ENCODE data around the gene CFAP100. TPM values are rescaled to one million over a fixed set of nuclear protein-coding genes. Genes with fewer than 3 reads are reported as not detected.
A peak's percentile ranks its signal among the peaks of the same experiment; 100 is the strongest.

CFAP100 gene
- polyA plus RNA-seq, 3 donors = not detected

GRCh38 chr3:126460381-126460780 is 65.7 kb downstream of the CFAP100 start:
- peaks cover 88 to 100% of the 10 kb centered on the region in 2 donors for H3K36me3 ChIP-seq (replicated peaks in 1 of 2; ENCODE audit: control insufficient read depth in 1 of 2, insufficient read depth in 2 of 2, low read length in 2 of 2)
- TF ChIP-seq, protein P1, sequence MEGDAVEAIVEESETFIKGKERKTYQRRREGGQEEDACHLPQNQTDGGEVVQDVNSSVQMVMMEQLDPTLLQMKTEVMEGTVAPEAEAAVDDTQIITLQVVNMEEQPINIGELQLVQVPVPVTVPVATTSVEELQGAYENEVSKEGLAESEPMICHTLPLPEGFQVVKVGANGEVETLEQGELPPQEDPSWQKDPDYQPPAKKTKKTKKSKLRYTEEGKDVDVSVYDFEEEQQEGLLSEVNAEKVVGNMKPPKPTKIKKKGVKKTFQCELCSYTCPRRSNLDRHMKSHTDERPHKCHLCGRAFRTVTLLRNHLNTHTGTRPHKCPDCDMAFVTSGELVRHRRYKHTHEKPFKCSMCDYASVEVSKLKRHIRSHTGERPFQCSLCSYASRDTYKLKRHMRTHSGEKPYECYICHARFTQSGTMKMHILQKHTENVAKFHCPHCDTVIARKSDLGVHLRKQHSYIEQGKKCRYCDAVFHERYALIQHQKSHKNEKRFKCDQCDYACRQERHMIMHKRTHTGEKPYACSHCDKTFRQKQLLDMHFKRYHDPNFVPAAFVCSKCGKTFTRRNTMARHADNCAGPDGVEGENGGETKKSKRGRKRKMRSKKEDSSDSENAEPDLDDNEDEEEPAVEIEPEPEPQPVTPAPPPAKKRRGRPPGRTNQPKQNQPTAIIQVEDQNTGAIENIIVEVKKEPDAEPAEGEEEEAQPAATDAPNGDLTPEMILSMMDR (IDR thresholded peaks at IDR 0.05) = no peak
- no peaks in the 10 kb centered on the region for H3K27me3 Mint-ChIP-seq (ENCODE audit: low read depth in 3 of 3)
- no peak overlapping the region for H3K9ac ChIP-seq (ENCODE audit: insufficient read depth, low read length, poor library complexity, severe bottlenecking)
- no peak overlapping the region for H2AFZ ChIP-seq (ENCODE audit: insufficient read depth, low read depth, low read length, poor library complexity, severe bottlenecking)
- no peak overlapping the region for H3K4me3 ChIP-seq (replicated peaks in 1 of 3; ENCODE audit: low read depth in 2 of 3, low read length in 3 of 3)
- H3K36me3 Mint-ChIP-seq = peaks cover 81 to 97% of the 10 kb centered on the region in 2 donors
- intact Hi-C loops (cut with micrococcal nuclease) = loop anchor here in 1 of 2 donors (10.0 kb wide), 1 partner anchor 106 kb away; the partner anchor contains the start of gene KLF15
- peak overlapping the region in 1 of 2 donors; percentile 28 for H3K27ac ChIP-seq (ENCODE audit: low read depth in 1 of 2, low read length in 2 of 2)
- H4K20me1 ChIP-seq (ENCODE audit: insufficient read depth, low read length) = peaks cover 100% of the 10 kb centered on the region
- H3K4me1 Mint-ChIP-seq = peaks cover 9% of the 10 kb centered on the region
- H3K9me3 Mint-ChIP-seq = no peaks in the 10 kb centered on the region
- H3K27ac Mint-ChIP-seq = peak overlapping the region in 4 of 7 donors; percentile 8 to 21 (median 20)
- H3K4me2 ChIP-seq (replicated peaks; ENCODE audit: extremely low read depth, low read length, poor library complexity, severe bottlenecking) = no peak overlapping the region
- H3K4me3 Mint-ChIP-seq = no peak overlapping the region
- WGBS (ENCODE audit: insufficient coverage) = 77% methylated on average over 5 of the region's 7 CpGs
- peaks cover 12 to 14% of the 10 kb centered on the region in 2 donors for H3K4me1 ChIP-seq (ENCODE audit: control insufficient read depth in 1 of 2, insufficient read depth in 2 of 2, low read length in 2 of 2)
- H3K79me2 ChIP-seq (ENCODE audit: insufficient read depth, low read length) = peaks cover 94% of the 10 kb centered on the region
- no peak for DNase-seq
- H3K27me3 ChIP-seq (ENCODE audit: control insufficient read depth in 2 of 2, insufficient read depth in 2 of 2, low read length in 2 of 2) = no peaks in the 10 kb centered on the region
- H3K9me3 ChIP-seq (replicated peaks in 1 of 2; ENCODE audit: control insufficient read depth in 1 of 2, insufficient read depth in 1 of 2, low read length in 2 of 2) = no peaks in the 10 kb centered on the region

GRCh38 chr3:126461450-126462070 is 66.9 kb downstream of the CFAP100 start:
- Histone ChIP-seq H3K9ac (ENCODE audit: insufficient read depth, low read length, poor library complexity, severe bottlenecking) (no peak overlapping the region), H3K27ac (ENCODE audit: low read depth in 1 of 2, low read length in 2 of 2) (no peak overlapping the region), H3K9me3 (replicated peaks in 1 of 2; ENCODE audit: control insufficient read depth in 1 of 2, insufficient read depth in 1 of 2, low read length in 2 of 2) (no peaks in the 10 kb centered on the region), H3K4me3 (replicated peaks in 1 of 3; ENCODE audit: low read depth in 2 of 3, low read length in 3 of 3) (no peak overlapping the region), H3K4me1 (ENCODE audit: control insufficient read depth in 1 of 2, insufficient read depth in 2 of 2, low read length in 2 of 2) (peaks cover 24 to 26% of the 10 kb centered on the region in 2 donors), H3K79me2 (ENCODE audit: insufficient read depth, low read length) (peaks cover 85% of the 10 kb centered on the region), H3K4me2 (replicated peaks; ENCODE audit: extremely low read depth, low read length, poor library complexity, severe bottlenecking) (no peak overlapping the region), H4K20me1 (ENCODE audit: insufficient read depth, low read length) (peaks cover 100% of the 10 kb centered on the region), H3K27me3 (ENCODE audit: control insufficient read depth in 2 of 2, insufficient read depth in 2 of 2, low read length in 2 of 2) (no peaks in the 10 kb centered on the region), H2AFZ (ENCODE audit: insufficient read depth, low read depth, low read length, poor library complexity, severe bottlenecking) (no peak overlapping the region), H3K36me3 (replicated peaks in 1 of 2; ENCODE audit: control insufficient read depth in 1 of 2, insufficient read depth in 2 of 2, low read length in 2 of 2) (peaks cover 83 to 92% of the 10 kb centered on the region in 2 donors)
- peak overlapping the region in 1 of 7 donors; percentile 10 for H3K27ac Mint-ChIP-seq
- WGBS (ENCODE audit: insufficient coverage) = 100% methylated on average over 8 of the region's 17 CpGs
- no peaks in the 10 kb centered on the region for H3K9me3 Mint-ChIP-seq
- H3K36me3 Mint-ChIP-seq = peaks cover 85 to 96% of the 10 kb centered on the region in 2 donors
- no peaks in the 10 kb centered on the region for H3K27me3 Mint-ChIP-seq (ENCODE audit: low read depth in 3 of 3)
- DNase-seq = no peak
- H3K4me1 Mint-ChIP-seq = peaks cover 21% of the 10 kb centered on the region
- H3K4me3 Mint-ChIP-seq = no peak overlapping the region
- intact Hi-C loops (cut with micrococcal nuclease) = loop anchor here in 1 of 2 donors (10.0 kb wide), 1 partner anchor 107 kb away; the partner anchor contains the start of gene KLF15
- TF ChIP-seq, protein P1 (IDR thresholded peaks at IDR 0.05) = no peak

Measured in CD14-positive monocyte (primary cell).